ENCODE results near the gene CCNE1. TPM values are rescaled to one million over a fixed set of nuclear protein-coding genes. Genes with fewer than 3 reads are reported as not detected.

CCNE1 gene
- total and polyA plus RNA-seq, 2 experiments from 2014 or later = 26.1 to 38.3 TPM

DNA sequence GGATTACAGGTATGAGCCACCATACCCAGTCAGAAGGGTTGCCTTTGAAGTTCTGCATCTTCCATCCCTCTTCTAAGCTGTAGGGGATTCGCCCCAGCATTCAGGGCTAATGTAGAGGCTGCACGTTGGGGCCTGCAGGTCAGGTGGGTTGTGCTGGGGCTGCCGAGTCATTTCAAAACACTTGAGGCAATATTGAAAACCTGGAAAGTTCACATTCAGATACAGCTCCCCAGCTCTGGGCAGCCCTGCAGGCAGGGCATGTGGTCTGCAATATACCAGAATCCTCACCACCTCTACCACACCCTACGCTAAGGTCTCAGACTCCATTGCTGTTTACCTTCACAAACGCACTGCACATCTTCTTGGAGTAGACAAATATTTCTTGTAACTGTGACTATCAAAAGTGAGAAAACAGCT lies 24.6 kb downstream of the CCNE1 start:
- DNase-seq (ENCODE audit: low spot score) = no peak
- H3K27me3 Mint-ChIP-seq (ENCODE audit: insufficient read depth, low read depth, poor library complexity) = peaks cover 5% of the 10 kb centered on the region
- H3K9me3 Mint-ChIP-seq = no peaks in the 10 kb centered on the region; the same call in 2 of the 3 replicates
- Histone ChIP-seq H3K27ac (ENCODE audit: low read depth) (no peak overlapping the region), H3K9me2 (ENCODE audit: insufficient read depth) (no peaks in the 10 kb centered on the region), H3K4me2 (no peak overlapping the region), H3K79me2 (replicated peaks; ENCODE audit: insufficient read depth) (no peaks in the 10 kb centered on the region), H3K36me3 (ENCODE audit: insufficient read depth) (no peaks in the 10 kb centered on the region), H2AFZ (no peak overlapping the region), H3K27me3 (ENCODE audit: insufficient read depth) (no peaks in the 10 kb centered on the region), H3F3A (replicated peaks; ENCODE audit: low read depth) (no peaks in the 10 kb centered on the region), H4K20me1 (replicated peaks; ENCODE audit: insufficient read depth) (no peaks in the 10 kb centered on the region), H3K4me3 (no peak overlapping the region), H3K4me1 (ENCODE audit: insufficient read depth) (no peaks in the 10 kb centered on the region)
- TF ChIP-seq STAT1 (IDR thresholded peaks at IDR 0.05; ENCODE audit: unreplicated experiment) (no peak), EZH2phosphoT487 (IDR thresholded peaks at IDR 0.05; ENCODE audit: unreplicated experiment) (no peak)
- H3K36me3 Mint-ChIP-seq (ENCODE audit: low read depth) = no peaks in the 10 kb centered on the region
- peaks cover 12% of the 10 kb centered on the region for H3K4me1 Mint-ChIP-seq
- no peak overlapping the region for H3K4me3 Mint-ChIP-seq
- H3K27ac Mint-ChIP-seq = no peak overlapping the region
- ATAC-seq = no peak

DNA sequence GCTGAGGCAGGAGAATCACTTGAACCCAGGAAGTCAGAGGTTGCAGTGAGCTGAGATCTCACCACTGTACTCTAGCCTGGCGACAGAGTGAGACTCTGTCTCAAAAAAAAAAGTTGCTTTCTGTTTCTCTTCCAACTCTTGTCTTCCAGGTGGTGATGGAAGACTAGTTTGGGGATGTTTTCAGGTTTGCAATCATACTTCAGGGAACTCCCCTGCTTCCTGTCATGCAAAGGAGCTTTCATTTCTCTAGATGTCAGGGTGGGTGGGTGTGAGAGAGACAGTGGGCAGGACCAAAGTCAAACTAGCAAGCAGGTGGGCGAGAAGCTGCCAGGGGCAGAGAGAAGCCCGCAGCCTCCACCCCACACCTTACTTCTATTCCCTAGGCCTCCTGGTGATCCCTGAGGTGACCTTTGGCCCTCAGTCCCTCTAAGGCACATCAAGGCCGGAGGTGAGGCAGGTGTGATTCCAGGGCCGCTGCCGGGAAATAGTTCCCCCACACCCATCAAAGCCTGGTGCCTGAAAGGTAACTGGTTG lies 25.7 kb downstream of the CCNE1 start:
- H3K27me3 Mint-ChIP-seq (ENCODE audit: insufficient read depth, low read depth, poor library complexity) = peaks cover 5% of the 10 kb centered on the region
- Histone ChIP-seq H3K79me2 (replicated peaks; ENCODE audit: insufficient read depth) (no peaks in the 10 kb centered on the region), H3F3A (replicated peaks; ENCODE audit: low read depth) (no peaks in the 10 kb centered on the region), H4K20me1 (replicated peaks; ENCODE audit: insufficient read depth) (no peaks in the 10 kb centered on the region), H3K4me1 (ENCODE audit: insufficient read depth) (no peaks in the 10 kb centered on the region), H3K9me2 (ENCODE audit: insufficient read depth) (no peaks in the 10 kb centered on the region), H3K36me3 (ENCODE audit: insufficient read depth) (no peaks in the 10 kb centered on the region), H2AFZ (no peak overlapping the region), H3K27me3 (ENCODE audit: insufficient read depth) (no peaks in the 10 kb centered on the region), H3K4me3 (no peak overlapping the region), H3K4me2 (no peak overlapping the region), H3K27ac (ENCODE audit: low read depth) (no peak overlapping the region)
- H3K27ac Mint-ChIP-seq = no peak overlapping the region
- no peaks in the 10 kb centered on the region; the same call in 2 of the 3 replicates for H3K9me3 Mint-ChIP-seq
- H3K36me3 Mint-ChIP-seq (ENCODE audit: low read depth) = no peaks in the 10 kb centered on the region
- peaks cover 17% of the 10 kb centered on the region for H3K4me1 Mint-ChIP-seq
- DNase-seq (ENCODE audit: low spot score) = no peak
- no peak for ATAC-seq
- H3K4me3 Mint-ChIP-seq = no peak overlapping the region
- TF ChIP-seq, protein P1, sequence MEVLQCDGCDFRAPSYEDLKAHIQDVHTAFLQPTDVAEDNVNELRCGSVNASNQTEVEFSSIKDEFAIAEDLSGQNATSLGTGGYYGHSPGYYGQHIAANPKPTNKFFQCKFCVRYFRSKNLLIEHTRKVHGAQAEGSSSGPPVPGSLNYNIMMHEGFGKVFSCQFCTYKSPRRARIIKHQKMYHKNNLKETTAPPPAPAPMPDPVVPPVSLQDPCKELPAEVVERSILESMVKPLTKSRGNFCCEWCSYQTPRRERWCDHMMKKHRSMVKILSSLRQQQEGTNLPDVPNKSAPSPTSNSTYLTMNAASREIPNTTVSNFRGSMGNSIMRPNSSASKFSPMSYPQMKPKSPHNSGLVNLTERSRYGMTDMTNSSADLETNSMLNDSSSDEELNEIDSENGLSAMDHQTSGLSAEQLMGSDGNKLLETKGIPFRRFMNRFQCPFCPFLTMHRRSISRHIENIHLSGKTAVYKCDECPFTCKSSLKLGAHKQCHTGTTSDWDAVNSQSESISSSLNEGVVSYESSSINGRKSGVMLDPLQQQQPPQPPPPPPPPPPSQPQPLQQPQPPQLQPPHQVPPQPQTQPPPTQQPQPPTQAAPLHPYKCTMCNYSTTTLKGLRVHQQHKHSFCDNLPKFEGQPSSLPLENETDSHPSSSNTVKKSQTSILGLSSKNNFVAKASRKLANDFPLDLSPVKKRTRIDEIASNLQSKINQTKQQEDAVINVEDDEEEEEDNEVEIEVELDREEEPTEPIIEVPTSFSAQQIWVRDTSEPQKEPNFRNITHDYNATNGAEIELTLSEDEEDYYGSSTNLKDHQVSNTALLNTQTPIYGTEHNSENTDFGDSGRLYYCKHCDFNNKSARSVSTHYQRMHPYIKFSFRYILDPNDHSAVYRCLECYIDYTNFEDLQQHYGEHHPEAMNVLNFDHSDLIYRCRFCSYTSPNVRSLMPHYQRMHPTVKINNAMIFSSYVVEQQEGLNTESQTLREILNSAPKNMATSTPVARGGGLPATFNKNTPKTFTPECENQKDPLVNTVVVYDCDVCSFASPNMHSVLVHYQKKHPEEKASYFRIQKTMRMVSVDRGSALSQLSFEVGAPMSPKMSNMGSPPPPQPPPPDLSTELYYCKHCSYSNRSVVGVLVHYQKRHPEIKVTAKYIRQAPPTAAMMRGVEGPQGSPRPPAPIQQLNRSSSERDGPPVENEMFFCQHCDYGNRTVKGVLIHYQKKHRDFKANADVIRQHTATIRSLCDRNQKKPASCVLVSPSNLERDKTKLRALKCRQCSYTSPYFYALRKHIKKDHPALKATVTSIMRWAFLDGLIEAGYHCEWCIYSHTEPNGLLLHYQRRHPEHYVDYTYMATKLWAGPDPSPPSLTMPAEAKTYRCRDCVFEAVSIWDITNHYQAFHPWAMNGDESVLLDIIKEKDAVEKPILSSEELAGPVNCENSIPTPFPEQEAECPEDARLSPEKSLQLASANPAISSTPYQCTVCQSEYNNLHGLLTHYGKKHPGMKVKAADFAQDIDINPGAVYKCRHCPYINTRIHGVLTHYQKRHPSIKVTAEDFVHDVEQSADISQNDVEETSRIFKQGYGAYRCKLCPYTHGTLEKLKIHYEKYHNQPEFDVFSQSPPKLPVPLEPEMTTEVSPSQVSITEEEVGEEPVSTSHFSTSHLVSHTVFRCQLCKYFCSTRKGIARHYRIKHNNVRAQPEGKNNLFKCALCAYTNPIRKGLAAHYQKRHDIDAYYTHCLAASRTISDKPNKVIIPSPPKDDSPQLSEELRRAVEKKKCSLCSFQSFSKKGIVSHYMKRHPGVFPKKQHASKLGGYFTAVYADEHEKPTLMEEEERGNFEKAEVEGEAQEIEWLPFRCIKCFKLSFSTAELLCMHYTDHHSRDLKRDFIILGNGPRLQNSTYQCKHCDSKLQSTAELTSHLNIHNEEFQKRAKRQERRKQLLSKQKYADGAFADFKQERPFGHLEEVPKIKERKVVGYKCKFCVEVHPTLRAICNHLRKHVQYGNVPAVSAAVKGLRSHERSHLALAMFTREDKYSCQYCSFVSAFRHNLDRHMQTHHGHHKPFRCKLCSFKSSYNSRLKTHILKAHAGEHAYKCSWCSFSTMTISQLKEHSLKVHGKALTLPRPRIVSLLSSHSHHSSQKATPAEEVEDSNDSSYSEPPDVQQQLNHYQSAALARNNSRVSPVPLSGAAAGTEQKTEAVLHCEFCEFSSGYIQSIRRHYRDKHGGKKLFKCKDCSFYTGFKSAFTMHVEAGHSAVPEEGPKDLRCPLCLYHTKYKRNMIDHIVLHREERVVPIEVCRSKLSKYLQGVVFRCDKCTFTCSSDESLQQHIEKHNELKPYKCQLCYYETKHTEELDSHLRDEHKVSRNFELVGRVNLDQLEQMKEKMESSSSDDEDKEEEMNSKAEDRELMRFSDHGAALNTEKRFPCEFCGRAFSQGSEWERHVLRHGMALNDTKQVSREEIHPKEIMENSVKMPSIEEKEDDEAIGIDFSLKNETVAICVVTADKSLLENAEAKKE (CRISPR knock-in tag; IDR thresholded peaks at IDR 0.05) = no peak
- TF ChIP-seq, protein P2, sequence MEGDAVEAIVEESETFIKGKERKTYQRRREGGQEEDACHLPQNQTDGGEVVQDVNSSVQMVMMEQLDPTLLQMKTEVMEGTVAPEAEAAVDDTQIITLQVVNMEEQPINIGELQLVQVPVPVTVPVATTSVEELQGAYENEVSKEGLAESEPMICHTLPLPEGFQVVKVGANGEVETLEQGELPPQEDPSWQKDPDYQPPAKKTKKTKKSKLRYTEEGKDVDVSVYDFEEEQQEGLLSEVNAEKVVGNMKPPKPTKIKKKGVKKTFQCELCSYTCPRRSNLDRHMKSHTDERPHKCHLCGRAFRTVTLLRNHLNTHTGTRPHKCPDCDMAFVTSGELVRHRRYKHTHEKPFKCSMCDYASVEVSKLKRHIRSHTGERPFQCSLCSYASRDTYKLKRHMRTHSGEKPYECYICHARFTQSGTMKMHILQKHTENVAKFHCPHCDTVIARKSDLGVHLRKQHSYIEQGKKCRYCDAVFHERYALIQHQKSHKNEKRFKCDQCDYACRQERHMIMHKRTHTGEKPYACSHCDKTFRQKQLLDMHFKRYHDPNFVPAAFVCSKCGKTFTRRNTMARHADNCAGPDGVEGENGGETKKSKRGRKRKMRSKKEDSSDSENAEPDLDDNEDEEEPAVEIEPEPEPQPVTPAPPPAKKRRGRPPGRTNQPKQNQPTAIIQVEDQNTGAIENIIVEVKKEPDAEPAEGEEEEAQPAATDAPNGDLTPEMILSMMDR (conservative IDR thresholded peaks at IDR 0.05; ENCODE audit: low read depth in 2 of 2) = no peak
- TF ChIP-seq POLR2AphosphoS5 (IDR thresholded peaks at IDR 0.05; ENCODE audit: low read depth) (no peak), EZH2 (IDR thresholded peaks at IDR 0.05; ENCODE audit: low read depth, unreplicated experiment) (no peak), CREB1 (CRISPR knock-in tag; IDR thresholded peaks at IDR 0.05; ENCODE audit: low read depth) (no peak), EZH2phosphoT487 (IDR thresholded peaks at IDR 0.05; ENCODE audit: unreplicated experiment) (no peak), JUNB (IDR thresholded peaks at IDR 0.05; ENCODE audit: unreplicated experiment) (no peak), NANOG (IDR thresholded peaks at IDR 0.05; ENCODE audit: borderline replicate concordance) (no peak), ZNF114 (CRISPR knock-in tag; IDR thresholded peaks at IDR 0.05) (no peak), STAT1 (IDR thresholded peaks at IDR 0.05; ENCODE audit: unreplicated experiment) (no peak), ZNF331 (CRISPR knock-in tag; IDR thresholded peaks at IDR 0.05; ENCODE audit: low read depth) (no peak)
- TF ChIP-seq, protein P3, sequence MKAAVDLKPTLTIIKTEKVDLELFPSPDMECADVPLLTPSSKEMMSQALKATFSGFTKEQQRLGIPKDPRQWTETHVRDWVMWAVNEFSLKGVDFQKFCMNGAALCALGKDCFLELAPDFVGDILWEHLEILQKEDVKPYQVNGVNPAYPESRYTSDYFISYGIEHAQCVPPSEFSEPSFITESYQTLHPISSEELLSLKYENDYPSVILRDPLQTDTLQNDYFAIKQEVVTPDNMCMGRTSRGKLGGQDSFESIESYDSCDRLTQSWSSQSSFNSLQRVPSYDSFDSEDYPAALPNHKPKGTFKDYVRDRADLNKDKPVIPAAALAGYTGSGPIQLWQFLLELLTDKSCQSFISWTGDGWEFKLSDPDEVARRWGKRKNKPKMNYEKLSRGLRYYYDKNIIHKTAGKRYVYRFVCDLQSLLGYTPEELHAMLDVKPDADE (IDR thresholded peaks at IDR 0.05) = no peak
